Breast epithelium (tissue), 3 donors: ENCODE measurements around the gene IFT172.

Experiments used
- CTCF ChIP-seq, 3 donors: fragments of 450-650 bp; IDR thresholded peaks; one replicate each; pipeline ENCODE4 v1.5.1; 2016 to 2017; ENCODE audit warnings: antibody characterized with exemption in 3 of 3, mild to moderate bottlenecking in 3 of 3, moderate library complexity in 3 of 3
- POLR2A ChIP-seq: fragments of 450-650 bp; IDR thresholded peaks from one replicate; pipeline ENCODE4 v1.6.1; 2016; ENCODE audit warnings: antibody characterized with exemption, mild to moderate bottlenecking, moderate library complexity
- POLR2AphosphoS5 ChIP-seq, 3 donors: sonication (generic); formaldehyde crosslinking; IDR thresholded peaks; one replicate each; pipeline ENCODE4 v1.6.1; 2017; ENCODE audit warnings: antibody characterized with exemption in 3 of 3

DNA sequence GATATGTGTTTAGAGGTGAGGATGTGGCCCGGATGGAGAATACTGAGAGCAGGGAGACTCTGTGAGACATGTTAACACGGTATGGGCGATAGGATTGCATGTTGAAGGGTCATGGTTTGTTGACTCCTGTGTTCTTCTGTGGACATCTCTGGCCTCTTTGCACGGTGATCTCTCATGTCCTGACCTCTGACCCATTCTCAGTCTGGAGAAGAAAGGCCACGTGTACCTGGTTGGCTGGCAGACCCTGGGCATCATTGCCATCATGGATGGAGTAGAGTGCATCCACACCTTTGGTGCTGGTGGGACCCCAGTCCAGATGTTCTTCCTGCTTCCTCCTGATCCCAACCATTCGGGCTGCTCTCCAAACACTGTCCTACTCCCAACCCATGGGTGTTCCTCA, 17.0 kb upstream of the IFT172 start:
- TF ChIP-seq CTCF (IDR thresholded peaks at IDR 0.05) (no peak), POLR2AphosphoS5 (IDR thresholded peaks at IDR 0.05) (no peak), POLR2A (no peak)
